ENCODE measurements around the gene SLC47A2. TPM values are rescaled to one million over a fixed set of nuclear protein-coding genes. Genes with fewer than 3 reads are reported as not detected.

The SLC47A2 gene
- polyA plus RNA-seq, 5 donors = 0.25 to 0.40 (median 0.30) TPM

GRCh38 chr17:19728084-19728495, 11.7 kb upstream of the SLC47A2 start:
- DNase-seq = peak; percentile 83 to 86

GRCh38 chr17:19727501-19728078, 11.2 kb upstream of the SLC47A2 start:
- peak; percentile 67 to 81 for DNase-seq

- no peak for DNase-seq
Observed at GRCh38 chr17:19726631-19727376, 10.4 kb upstream of the SLC47A2 start.

GRCh38 chr17:19725486-19725885, 9.1 kb upstream of the SLC47A2 start:
- DNase-seq = no peak

GRCh38 chr17:19724501-19725420, 8.4 kb upstream of the SLC47A2 start:
- DNase-seq = no peak

GRCh38 chr17:19723964-19724363, 7.6 kb upstream of the SLC47A2 start:
- no peak for DNase-seq

GRCh38 chr17:19720631-19721426, 4.4 kb upstream of the SLC47A2 start:
- no peak for DNase-seq

- DNase-seq = no peak
Observed at GRCh38 chr17:19720210-19720475, 3.8 kb upstream of the SLC47A2 start.

- no peak for DNase-seq
Observed at GRCh38 chr17:19719355-19720209, 3.2 kb upstream of the SLC47A2 start.

- DNase-seq = no peak
Observed at GRCh38 chr17:19718613-19719354, 2.4 kb upstream of the SLC47A2 start.

GRCh38 chr17:19718041-19718612, 1.7 kb upstream of the SLC47A2 start:
- DNase-seq = no peak

- DNase-seq = no peak
Observed at GRCh38 chr17:19717411-19717908, 1.1 kb upstream of the SLC47A2 start.

GRCh38 chr17:19717031-19717360, 612 bp upstream of the SLC47A2 start:
- DNase-seq = no peak

GRCh38 chr17:19714542-19715411, 1.6 kb downstream of the SLC47A2 start:
- DNase-seq = no peak

GRCh38 chr17:19713901-19714361, 2.5 kb downstream of the SLC47A2 start:
- no peak for DNase-seq

- DNase-seq = no peak
Observed at GRCh38 chr17:19713462-19713861, 2.9 kb downstream of the SLC47A2 start.

GRCh38 chr17:19712436-19713004, 3.9 kb downstream of the SLC47A2 start:
- no peak for DNase-seq

- DNase-seq = no peak
Observed at GRCh38 chr17:19709841-19710240, 6.5 kb downstream of the SLC47A2 start.

Measured in right lung (tissue), 5 donors.